ENCODE data around the gene C17orf78. TPM values are rescaled to one million over a fixed set of nuclear protein-coding genes. Genes with fewer than 3 reads are reported as not detected.
A peak's percentile ranks its signal among the peaks of the same experiment; 100 is the strongest.

The C17orf78 gene
- total and polyA plus RNA-seq, 2 of the 8 experiments (the other 6 are each of a cell fraction or from before 2014, with no cell fraction given), result not detected

- no peak for TF ChIP-seq CHD7 (IDR thresholded peaks at IDR 0.05; ENCODE audit: insufficient replicate concordance, low read length)
- TF ChIP-seq POU5F1 (IDR thresholded peaks at IDR 0.05; ENCODE audit: low read depth, low read length), result no peak
- TF ChIP-seq BRCA1 (IDR thresholded peaks at IDR 0.05; ENCODE audit: low read depth, low read length), result no peak
- TF ChIP-seq SUZ12 (IDR thresholded peaks at IDR 0.05; ENCODE audit: low read length), result no peak
- TF ChIP-seq TEAD4 (IDR thresholded peaks at IDR 0.05; ENCODE audit: low read depth, low read length), result no peak
- no peak for TF ChIP-seq CTBP2 (IDR thresholded peaks at IDR 0.05; ENCODE audit: borderline replicate concordance, insufficient read depth, insufficient read length, low read length)
- TF ChIP-seq TAF1 (IDR thresholded peaks at IDR 0.05; ENCODE audit: low read depth, low read length), result no peak
- no peak for TF ChIP-seq CHD1 (IDR thresholded peaks at IDR 0.05; ENCODE audit: low read depth, low read length)
- no peak for TF ChIP-seq RXRA (IDR thresholded peaks at IDR 0.05; ENCODE audit: insufficient read depth, low read depth, low read length)
- TF ChIP-seq ASH2L (IDR thresholded peaks at IDR 0.05; ENCODE audit: low read length), result peak; percentile 15
- TF ChIP-seq TBP (IDR thresholded peaks at IDR 0.05; ENCODE audit: low read depth, low read length), result no peak
- no peak for TF ChIP-seq JUN (IDR thresholded peaks at IDR 0.05; ENCODE audit: low read depth, low read length)
- TF ChIP-seq CEBPB (IDR thresholded peaks at IDR 0.05; ENCODE audit: low read depth, low read length), result no peak
Measured at GRCh38 chr17:37359682-37360188, 16.1 kb upstream of the C17orf78 start (continued).

Measured in H1 (cell line).